HG03064 (cell line): ENCODE measurements around the gene RFPL1.
"Not testable (repeated sequence)": the region's sequence is repeated elsewhere in the genome, so short reads cannot be mapped to it uniquely, and the experiment has no call there.

Experiments used
- ATAC-seq: cut with Tn5 transposase; IDR thresholded peaks from one replicate; pipeline ENCODE4 v1.9.1; 2021; ENCODE audit warnings: low read depth; ENCODE audit not compliant: unreplicated experiment

RFPL1 gene

DNA sequence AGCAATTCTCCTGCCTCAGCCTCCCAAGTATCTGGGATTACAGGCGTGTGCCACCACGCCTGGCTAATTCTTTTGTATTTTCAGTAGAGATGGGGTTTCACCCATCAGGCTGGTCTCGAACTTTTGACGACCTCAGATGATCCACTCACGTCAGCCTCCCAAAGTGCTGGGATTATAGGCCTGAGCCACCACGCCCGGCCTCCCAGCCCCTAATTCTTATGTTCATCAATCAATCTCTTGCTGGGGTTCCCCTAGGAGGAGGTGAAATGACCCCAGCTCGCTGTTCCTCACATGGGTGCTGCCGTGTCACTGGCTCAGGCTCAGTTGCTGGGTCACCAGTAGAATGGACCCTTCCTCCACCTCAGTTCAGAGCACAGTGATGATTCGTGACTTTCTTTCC, at the start of gene RFPL1:
Gene RFPL1 (plus strand): TSS at position 301 of the 400 bp plus-strand sequence.
- ATAC-seq, result not testable (repeated sequence)

DNA sequence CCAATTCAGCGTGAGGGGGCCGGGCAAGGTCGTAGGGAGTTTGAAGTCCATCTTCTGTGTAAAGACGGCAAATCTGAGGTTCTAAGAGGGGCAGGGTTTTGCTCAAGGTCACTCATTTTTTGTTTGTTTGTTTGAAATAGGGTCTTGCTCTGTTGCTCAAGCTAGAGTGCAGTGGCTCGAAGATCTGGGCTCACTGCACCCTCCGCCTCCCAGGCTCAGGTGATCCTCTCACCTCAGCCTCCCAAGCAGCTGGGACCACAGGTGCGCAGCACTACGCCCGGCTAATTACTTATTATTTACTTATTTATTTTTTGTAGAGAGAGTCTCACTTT, 49.7 kb upstream of the RFPL1 start:
- no peak for ATAC-seq

DNA sequence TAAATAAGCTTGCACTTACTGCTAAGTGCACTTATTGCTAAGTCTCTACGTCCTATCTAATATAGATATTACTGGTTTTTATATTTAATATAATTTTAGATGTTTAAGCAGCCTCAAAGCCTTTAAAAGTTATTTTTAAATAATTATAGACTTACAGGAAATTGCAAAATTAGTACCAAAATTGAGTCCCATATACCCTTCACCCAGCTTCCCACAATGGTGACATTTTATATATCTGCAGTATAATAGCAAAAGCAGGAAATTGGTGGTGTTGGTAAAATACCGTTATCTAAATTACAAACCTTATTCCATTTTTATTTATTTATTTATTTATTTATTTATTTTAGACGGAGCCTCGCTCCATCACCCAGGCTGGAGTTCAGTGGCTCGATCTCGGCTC, 48.1 kb upstream of the RFPL1 start:
- ATAC-seq, result no peak

DNA sequence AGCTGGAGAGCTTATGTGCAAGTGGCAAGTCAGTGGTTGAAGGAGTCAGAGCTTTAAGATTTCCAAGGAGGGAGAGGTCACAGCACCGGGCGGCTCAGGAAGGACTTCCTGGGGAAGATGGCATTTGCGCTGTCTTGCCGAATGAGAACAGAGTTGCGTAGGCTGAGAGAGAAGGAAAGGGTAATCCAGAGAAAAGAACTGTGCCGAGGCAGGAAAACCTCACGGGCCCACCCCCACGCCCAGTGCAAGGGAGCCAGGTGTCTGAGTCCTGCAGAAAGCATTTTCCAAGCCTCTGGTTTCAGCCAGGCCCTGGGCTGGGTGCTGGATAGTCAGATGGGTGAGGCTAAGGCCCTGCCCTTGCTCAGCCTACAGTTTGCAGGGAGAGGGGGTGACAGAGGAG, 46.8 kb upstream of the RFPL1 start:
- ATAC-seq, result no peak

DNA sequence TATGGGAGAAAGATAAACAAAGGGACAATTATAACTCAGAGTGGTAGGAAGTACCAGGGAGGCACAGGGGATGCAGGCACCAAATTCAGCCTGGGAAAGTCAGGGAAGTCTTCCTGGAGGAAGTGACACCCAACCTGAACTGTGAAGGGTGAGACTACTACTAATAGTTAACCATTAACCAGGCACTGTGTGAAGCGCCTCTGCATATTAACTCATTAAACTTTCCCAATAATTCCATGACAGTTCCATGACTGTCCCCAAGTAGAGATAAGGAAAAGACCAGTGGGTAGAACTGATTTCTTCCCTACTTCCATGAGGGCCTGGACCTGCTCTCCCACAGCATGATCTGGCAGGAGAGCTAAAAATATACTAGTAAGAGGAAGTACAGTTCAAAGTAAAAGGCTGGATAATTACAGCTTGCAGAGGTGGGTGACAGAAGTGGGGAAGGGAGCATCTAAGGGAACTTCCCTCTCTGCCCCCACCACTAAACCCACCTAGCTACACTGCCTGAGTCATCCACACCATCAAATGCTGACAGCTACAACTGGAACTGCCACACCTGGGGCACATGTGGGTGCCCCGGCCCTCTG, 45.3 kb upstream of the RFPL1 start:
- no peak for ATAC-seq

DNA sequence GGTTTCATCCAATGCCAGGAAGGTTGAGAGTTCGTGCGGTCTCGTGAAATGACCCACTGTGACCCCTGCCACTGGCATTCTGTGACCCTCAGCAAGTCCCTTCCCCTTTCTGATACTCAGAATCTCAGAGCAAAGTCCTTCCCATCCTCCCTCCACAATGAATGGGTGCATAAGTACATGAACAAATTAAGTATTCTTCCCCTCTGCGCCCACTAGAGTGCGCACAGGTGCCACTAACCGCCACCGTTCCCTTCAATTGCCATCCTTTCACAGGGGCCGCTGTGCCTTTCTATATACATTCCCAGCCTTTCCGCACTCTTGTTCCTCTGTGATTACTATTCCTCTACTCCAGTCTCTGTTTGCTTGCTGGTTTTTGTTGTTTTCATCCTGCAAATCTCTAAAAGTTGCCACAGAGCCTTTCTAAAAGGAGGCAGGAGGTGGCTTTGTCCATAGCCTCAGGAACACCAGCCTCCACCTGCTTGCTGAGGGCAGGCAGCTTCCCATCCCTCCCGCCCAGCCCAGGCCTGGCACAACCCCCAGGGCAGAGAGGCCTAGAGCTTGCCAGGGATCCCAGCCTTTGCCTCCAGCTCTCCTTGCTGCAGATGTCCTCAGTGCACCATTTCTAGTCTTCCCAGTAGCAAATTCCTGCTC, 43.3 kb upstream of the RFPL1 start:
- no peak for ATAC-seq

DNA sequence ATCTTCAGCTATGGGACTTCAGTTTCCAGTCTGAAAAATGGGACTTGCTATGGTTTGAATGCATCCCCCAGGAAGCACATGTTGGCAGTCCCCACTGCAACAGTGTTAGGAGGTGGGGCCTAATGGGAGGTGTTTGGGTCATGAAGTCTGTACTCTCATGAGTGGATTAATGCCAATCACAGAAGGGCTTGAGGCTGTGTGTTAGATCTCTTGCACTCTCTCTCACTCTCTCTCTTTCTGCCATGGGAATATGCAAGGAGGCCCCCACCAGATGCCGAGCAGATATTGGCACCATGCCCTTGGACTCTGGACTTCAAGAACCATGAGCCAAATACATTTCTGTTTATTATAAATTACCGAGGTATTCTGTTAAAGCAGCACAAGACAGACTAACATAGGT, 42.3 kb upstream of the RFPL1 start:
- no peak for ATAC-seq

DNA sequence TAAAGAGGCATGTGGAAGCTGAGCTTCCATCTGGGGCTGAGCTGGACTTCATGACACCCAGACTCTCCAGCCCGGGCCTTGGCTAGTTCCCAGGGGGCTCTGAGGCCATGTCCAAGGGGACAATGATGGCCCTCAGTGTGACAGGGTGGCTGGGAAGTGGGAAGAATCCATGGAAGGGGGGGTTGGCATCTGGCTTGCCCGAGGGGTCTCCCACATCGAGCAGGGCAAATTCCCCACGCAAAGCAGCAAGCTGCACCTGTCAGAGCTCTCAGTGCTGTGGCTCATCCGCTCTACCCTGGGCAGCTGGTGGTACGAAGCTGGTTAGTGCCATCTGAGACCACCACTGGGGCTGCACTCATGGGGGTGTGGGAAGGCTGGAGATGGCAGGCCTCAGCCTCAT, 40.6 kb upstream of the RFPL1 start:
- ATAC-seq, result no peak

DNA sequence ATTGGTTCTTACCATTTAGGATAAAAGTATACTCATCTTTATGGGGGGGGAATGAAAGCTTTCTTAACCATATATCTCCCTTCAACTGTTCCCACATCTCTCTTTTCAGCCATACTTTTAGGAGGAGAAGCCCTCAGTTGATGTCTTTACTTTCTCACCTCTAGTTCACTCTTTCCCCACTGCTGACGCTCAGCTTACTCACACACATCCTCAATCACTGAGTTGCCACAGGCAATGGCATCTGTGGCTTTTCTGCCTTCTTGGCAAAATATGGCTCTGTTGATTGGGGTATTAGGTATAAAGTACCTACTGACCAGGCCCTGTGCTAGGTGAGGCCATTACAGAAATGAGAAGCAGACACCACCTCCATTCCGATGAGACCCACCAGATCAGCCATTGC, 37.8 kb upstream of the RFPL1 start:
- no peak for ATAC-seq

DNA sequence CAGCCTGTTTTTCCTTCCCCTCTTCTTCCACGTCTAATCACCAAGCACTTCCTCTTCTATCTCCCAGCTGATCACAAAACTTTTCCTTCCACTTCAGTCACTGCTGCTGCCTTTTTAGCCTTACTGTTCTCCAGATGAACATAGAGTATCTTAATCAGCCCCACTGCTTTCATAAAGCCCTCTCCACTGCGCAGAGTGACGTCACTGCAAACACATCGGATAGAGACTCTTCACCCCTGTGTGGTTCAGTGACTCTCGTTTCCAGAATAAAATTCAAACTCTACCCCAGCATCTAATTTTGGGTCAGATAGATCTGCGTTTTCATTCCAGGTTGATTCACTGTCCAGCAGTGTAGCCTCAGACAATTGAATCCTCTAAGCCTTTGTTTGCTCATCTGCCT, 36.8 kb upstream of the RFPL1 start:
- not testable (repeated sequence) for ATAC-seq

DNA sequence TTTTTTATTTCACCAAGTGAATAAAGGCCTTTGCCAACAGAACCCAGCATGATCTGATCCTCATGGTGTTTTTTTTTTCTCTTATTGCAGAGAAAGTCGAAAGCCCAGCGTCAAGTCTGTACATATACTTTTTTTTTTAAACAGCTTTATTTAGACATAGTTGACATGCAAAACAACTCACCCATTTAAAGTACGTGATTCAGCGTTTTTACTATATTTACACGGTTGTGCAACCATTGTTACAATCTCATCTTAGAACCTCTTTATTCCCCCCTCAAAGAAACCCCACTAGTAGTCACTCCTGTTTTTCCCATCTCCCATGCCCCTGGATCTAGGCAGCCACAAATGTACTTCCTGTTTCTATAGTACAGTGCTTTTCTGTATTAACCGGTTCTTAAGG, 29.4 kb upstream of the RFPL1 start:
- no peak for ATAC-seq

DNA sequence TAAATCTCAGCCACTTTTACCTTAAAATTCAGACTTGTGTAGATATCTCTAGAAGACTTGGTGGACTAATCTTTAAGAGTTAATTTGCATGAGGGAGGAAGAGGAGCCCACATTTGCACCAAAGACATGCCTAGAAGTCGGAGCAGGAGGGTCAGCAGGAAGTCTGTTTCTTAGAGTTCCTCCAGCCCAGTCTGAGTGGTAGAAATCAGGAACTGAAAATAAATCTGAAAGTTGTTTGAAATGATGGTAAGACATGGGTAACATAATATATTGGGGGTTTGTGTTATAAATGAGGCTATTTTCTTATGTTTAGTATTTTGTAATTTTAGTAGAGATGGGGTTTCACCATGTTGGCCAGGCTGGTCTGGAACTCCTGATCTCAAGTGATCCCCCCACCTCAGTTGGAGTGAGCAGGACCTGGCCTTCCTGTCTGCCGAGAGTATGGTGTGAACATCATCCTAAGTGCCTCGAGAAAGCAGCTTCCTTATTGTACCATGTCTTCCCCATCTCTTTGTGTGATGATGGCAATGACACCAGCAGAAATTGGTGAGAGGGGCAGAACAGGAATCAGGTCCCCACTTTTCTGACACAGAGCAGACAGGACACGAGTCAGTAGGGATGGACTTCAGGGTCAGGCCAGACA, 26.7 kb upstream of the RFPL1 start:
- not testable (repeated sequence) for ATAC-seq

DNA sequence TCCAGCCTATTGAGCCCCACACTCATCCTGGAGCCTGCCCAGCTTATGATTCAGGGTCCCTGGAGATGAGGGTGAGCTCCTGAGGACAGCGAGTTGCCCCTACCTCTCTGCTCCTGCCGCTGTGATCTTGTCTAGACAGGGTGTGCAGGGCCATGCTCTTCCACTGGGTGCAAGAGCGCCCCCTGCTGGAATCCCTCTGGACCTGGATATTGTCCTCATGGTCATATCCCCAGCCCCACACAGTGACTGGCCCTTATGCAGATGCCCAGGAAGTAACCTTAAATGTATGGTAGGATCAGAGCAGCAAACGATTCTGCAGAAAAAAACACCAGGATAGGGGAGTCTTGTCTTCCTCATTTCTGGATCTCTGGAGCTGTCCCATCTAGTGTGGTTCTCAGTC, 25.6 kb upstream of the RFPL1 start:
- ATAC-seq, result not testable (repeated sequence)

DNA sequence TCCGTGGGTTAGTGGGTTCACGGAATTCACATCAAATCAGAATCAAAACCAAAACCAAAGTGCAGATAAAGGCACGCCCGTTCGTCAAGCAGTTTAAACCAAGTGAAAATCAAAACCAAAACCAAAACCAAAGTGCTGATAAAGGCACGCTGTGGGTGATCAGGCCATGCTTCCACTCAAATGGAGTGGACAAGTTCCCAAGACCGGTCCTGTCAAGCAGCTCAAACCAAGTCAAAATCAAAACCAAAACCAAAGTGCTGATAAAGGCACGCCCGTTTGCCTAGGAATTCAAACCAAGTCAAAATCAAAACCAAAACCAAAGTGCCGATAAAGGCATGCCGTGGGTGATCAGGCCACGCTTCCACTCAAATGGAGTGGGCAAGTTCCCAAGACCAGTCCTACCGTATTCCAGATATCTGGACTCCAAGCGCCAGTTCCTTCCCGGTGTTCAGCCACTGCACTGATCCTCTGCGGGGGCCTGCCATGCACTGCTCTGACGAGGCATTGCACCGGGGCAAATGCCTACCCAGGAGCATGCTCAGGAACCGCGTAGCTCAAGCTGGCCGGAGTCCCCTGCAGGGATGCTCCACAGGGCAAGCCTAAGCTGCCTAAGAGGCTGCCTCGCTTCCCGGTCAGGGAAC, 23.3 kb upstream of the RFPL1 start:
- not testable (repeated sequence) for ATAC-seq

DNA sequence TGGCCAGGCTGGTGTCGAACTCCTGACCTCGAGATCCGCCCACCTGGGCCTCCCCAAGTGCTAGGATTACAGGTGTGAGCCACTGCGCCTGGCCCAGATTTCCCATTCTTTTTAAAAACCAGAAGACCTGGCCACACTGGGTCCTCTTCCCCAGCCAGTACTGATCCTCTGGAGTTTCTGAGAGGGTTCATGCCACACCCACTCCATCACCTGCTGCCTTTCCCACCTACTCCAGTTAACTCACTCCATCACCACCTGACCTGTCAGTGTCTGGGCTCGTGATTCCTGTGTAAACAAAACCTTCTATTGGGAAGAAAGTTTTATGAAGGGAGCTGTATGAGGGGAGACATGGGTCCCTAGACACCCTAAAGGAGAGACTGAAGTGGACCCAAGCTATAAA, 19.7 kb upstream of the RFPL1 start:
- ATAC-seq, result not testable (repeated sequence)

DNA sequence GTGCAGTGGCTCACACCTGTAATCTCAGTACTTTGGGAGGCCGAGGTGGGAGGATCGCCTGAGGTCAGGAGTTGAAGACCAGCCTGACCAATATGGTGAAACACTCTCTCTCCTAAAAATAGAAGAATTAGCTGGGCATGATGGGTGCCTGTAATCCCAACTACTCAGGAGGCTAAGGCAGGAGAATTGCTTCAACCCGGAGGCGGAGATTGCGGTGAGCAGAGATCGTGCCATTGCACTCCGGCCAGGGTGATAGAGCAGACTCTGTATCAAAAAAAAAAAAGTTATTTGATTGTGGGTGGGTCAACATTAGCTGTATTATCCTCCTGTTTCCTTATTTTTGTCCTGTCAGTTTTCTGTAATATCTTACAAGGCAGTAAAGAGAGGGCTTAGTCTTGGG, 11.9 kb upstream of the RFPL1 start:
- no peak for ATAC-seq

DNA sequence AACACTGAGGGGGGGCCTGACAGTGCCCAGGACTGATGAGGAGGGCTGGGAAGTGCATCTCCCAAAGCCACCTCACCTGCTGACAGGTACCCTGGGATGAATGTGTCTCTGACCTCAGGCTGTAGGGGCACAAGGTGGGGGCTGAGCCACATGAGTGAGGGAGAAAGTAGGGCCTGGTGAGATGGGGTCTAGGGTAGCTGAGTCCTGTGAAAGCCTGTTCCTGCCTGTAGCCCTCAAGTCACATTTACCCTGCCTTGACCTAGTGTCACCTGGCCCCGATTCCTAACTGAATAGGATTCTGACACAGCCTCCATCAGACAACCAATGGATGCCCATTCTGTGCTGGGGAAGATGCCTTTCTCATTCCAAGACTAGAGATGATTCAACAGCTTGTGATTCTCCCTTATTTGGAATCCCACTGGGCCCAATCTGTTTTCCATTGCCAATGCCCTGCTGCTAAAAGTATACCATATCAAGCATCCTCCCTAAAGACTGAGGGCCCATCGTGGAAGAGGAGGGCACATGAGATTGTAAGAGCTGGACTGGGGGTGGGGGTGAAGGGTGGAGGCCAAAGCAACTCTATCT, 11.1 kb upstream of the RFPL1 start:
- ATAC-seq, result no peak

DNA sequence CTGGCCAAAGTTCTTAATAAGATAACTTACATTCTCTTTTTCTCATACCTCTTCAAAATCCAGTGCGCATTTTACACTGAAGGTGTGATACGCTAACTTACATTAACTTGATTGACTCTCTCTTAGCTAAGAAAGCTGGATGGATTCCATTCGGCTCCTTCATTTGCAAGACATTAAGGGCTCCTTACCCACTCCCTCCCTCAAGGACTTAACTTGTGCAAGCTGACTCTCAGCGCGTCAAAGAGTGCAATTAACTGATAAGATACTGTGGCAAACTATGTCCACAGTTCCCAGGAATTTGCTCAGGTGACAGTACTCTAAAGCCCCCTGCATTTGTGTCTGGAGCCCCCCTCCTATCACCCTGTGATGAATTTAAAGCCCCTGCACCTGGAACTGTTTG, 6.4 kb upstream of the RFPL1 start:
- no peak for ATAC-seq

DNA sequence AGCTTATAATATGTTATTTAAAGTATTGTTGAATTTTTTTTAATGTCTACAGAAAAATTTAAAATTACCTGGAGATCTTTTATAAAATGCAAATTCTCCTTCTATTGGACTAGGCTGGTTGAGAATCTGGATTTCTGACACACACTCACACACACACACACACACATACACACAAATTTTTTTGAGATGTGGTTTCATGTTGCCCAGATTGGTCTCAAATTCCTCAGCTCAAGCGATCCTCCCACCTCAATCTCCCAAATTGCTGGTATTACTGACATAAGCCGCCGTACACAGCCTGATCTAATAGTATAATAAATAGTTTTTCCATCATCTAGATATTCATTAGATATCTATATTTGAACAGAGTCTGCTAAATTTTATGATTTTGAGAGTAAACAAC, 4.5 kb upstream of the RFPL1 start:
- no peak for ATAC-seq

DNA sequence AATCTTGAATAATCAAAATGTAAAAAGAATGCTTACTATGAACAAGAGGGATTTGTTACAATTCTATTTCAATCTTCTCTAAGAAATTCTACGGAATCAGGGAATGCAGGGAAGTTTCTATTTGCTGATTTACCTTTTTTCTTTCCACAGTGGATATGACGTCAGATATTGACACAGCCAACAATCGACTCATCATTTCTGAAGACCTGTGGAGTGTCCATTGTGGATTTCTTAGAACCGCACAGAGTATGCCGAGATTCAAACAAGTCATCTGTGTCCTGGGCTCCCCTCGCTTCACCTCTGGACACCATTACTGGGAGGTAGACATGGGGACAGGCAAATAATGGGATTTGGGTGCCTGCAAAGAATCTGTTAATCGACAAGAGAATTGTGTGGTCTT, 4.1 kb upstream of the RFPL1 start:
- no peak for ATAC-seq
